ENCODE results near the gene RAB19. TPM values are rescaled to one million over a fixed set of nuclear protein-coding genes. Genes with fewer than 3 reads are reported as not detected.
A peak's percentile ranks its signal among the peaks of the same experiment; 100 is the strongest.

Gene RAB19
- total RNA-seq, 1 donor from 2014 or later, result 3.1 TPM

GRCh38 chr7:140456551-140457051 is 52.7 kb downstream of the RAB19 start:
- Mint-ChIP-seq H3K36me3 (peaks cover 50% of the 10 kb centered on the region), H3K4me1 (peaks cover 33% of the 10 kb centered on the region), H3K27me3 (ENCODE audit: insufficient read depth, low read depth) (peaks cover 2% of the 10 kb centered on the region), H3K4me3 (no peak overlapping the region), H3K9me3 (no peaks in the 10 kb centered on the region), H3K27ac (no peak overlapping the region)
- no peak overlapping the region for H3K4me3 ChIP-seq
- no peaks in the 10 kb centered on the region for H3K27me3 ChIP-seq
- peaks cover 41% of the 10 kb centered on the region for H4K20me1 ChIP-seq (ENCODE audit: low read depth)
- H3K4me2 ChIP-seq, result peak overlapping the region; percentile 7
- no peak for DNase-seq (ENCODE audit: low spot score)
- TF ChIP-seq EZH2 (IDR thresholded peaks at IDR 0.05) (no peak), EZH2phosphoT487 (IDR thresholded peaks at IDR 0.05) (no peak), CTCF (IDR thresholded peaks at IDR 0.05) (no peak)
- no peak overlapping the region for H3K9ac ChIP-seq
- peaks cover 54% of the 10 kb centered on the region for H3F3A ChIP-seq (ENCODE audit: low read depth)
- H3K9me3 ChIP-seq (ENCODE audit: low read depth), result no peaks in the 10 kb centered on the region
- peaks cover 58% of the 10 kb centered on the region for H3K79me2 ChIP-seq (ENCODE audit: low read depth)
- peaks cover 48% of the 10 kb centered on the region for H3K4me1 ChIP-seq
- no peak overlapping the region for H2AFZ ChIP-seq (replicated peaks)
- peaks cover 11% of the 10 kb centered on the region for H3K36me3 ChIP-seq
- H3K27ac ChIP-seq, result peak overlapping the region; percentile 32

- H3K36me3 ChIP-seq, result peaks cover 6% of the 10 kb centered on the region
- peaks cover 33% of the 10 kb centered on the region for H3K4me1 Mint-ChIP-seq
These were observed 54.3 kb downstream of the RAB19 start for GRCh38 chr7:140458201-140458600.

GRCh38 chr7:140458916-140459315 is 55.1 kb downstream of the RAB19 start:
- no peak overlapping the region for H2AFZ ChIP-seq (replicated peaks)
- Mint-ChIP-seq H3K36me3 (peaks cover 44% of the 10 kb centered on the region), H3K4me1 (peaks cover 33% of the 10 kb centered on the region), H3K9me3 (no peaks in the 10 kb centered on the region), H3K27me3 (ENCODE audit: insufficient read depth, low read depth) (peaks cover 2% of the 10 kb centered on the region), H3K27ac (peak overlapping the region; percentile 82), H3K4me3 (peak overlapping the region; percentile 71)
- H3K4me2 ChIP-seq, result peak overlapping the region; percentile 69
- TF ChIP-seq CTCF (IDR thresholded peaks at IDR 0.05) (no peak), EZH2phosphoT487 (IDR thresholded peaks at IDR 0.05) (no peak), EZH2 (IDR thresholded peaks at IDR 0.05) (no peak)
- H3K36me3 ChIP-seq, result peaks cover 3% of the 10 kb centered on the region
- H4K20me1 ChIP-seq (ENCODE audit: low read depth), result peaks cover 40% of the 10 kb centered on the region
- no peaks in the 10 kb centered on the region for H3K9me3 ChIP-seq (ENCODE audit: low read depth)
- H3K27me3 ChIP-seq, result no peaks in the 10 kb centered on the region
- H3K27ac ChIP-seq, result peak overlapping the region; percentile 40
- no peak overlapping the region for H3K9ac ChIP-seq
- H3K4me3 ChIP-seq, result no peak overlapping the region
- peak; percentile 56 for DNase-seq (ENCODE audit: low spot score)
- H3K4me1 ChIP-seq, result peaks cover 48% of the 10 kb centered on the region
- peaks cover 57% of the 10 kb centered on the region for H3K79me2 ChIP-seq (ENCODE audit: low read depth)
- H3F3A ChIP-seq (ENCODE audit: low read depth), result peaks cover 52% of the 10 kb centered on the region

More at GRCh38 chr7:140458201-140458600, 54.3 kb downstream of the RAB19 start:
- DNase-seq (ENCODE audit: low spot score), result peak; percentile 25
- Histone ChIP-seq H3K4me2 (peak overlapping the region; percentile 69), H4K20me1 (ENCODE audit: low read depth) (peaks cover 40% of the 10 kb centered on the region), H3K27me3 (no peaks in the 10 kb centered on the region), H3K79me2 (ENCODE audit: low read depth) (peaks cover 59% of the 10 kb centered on the region), H2AFZ (replicated peaks) (no peak overlapping the region), H3K9ac (no peak overlapping the region), H3K9me3 (ENCODE audit: low read depth) (no peaks in the 10 kb centered on the region), H3K4me1 (peaks cover 48% of the 10 kb centered on the region), H3K4me3 (no peak overlapping the region), H3F3A (ENCODE audit: low read depth) (peaks cover 52% of the 10 kb centered on the region), H3K27ac (peak overlapping the region; percentile 40)
- peaks cover 2% of the 10 kb centered on the region for H3K27me3 Mint-ChIP-seq (ENCODE audit: insufficient read depth, low read depth)
- no peaks in the 10 kb centered on the region for H3K9me3 Mint-ChIP-seq
- no peak overlapping the region for H3K4me3 Mint-ChIP-seq
- H3K36me3 Mint-ChIP-seq, result peaks cover 48% of the 10 kb centered on the region
- no peak overlapping the region for H3K27ac Mint-ChIP-seq
- no peak for TF ChIP-seq EZH2 (IDR thresholded peaks at IDR 0.05)
- no peak for TF ChIP-seq EZH2phosphoT487 (IDR thresholded peaks at IDR 0.05)

- TF ChIP-seq EZH2phosphoT487 (IDR thresholded peaks at IDR 0.05) (no peak), EZH2 (IDR thresholded peaks at IDR 0.05) (no peak), CTCF (IDR thresholded peaks at IDR 0.05) (no peak)
- H3K36me3 Mint-ChIP-seq, result peaks cover 35% of the 10 kb centered on the region
- Histone ChIP-seq H3K9me3 (ENCODE audit: low read depth) (no peaks in the 10 kb centered on the region), H3F3A (ENCODE audit: low read depth) (peaks cover 26% of the 10 kb centered on the region), H3K4me3 (no peak overlapping the region), H4K20me1 (ENCODE audit: low read depth) (peaks cover 15% of the 10 kb centered on the region), H3K9ac (no peak overlapping the region), H3K4me2 (no peak overlapping the region), H3K27me3 (no peaks in the 10 kb centered on the region), H3K4me1 (peaks cover 18% of the 10 kb centered on the region), H3K27ac (no peak overlapping the region), H3K36me3 (peaks cover 7% of the 10 kb centered on the region), H2AFZ (replicated peaks) (no peak overlapping the region), H3K79me2 (ENCODE audit: low read depth) (peaks cover 70% of the 10 kb centered on the region)
- no peak overlapping the region for H3K4me3 Mint-ChIP-seq
- H3K27ac Mint-ChIP-seq, result no peak overlapping the region
- no peaks in the 10 kb centered on the region for H3K9me3 Mint-ChIP-seq
- DNase-seq (ENCODE audit: low spot score), result no peak
- peaks cover 26% of the 10 kb centered on the region for H3K4me1 Mint-ChIP-seq
- peaks cover 2% of the 10 kb centered on the region for H3K27me3 Mint-ChIP-seq (ENCODE audit: insufficient read depth, low read depth)
These were observed 59.3 kb downstream of the RAB19 start for GRCh38 chr7:140463111-140463510.
